Liver (tissue), 3 donors: Measurements from ENCODE around the gene NEB.

ENCODE experiments used
- EGR1 ChIP-seq, 2 donors: IDR thresholded peaks; 2 replicates each; pipeline ENCODE4 v1.6.1; 2016 to 2018; ENCODE audit warnings: antibody characterized with exemption in 2 of 2, low read depth in 2 of 2
- FOXA1 ChIP-seq: IDR thresholded peaks from 2 replicates; pipeline ENCODE4 v1.6.1; 2016; ENCODE audit warnings: antibody characterized with exemption
- GABPA ChIP-seq, 2 donors: IDR thresholded peaks in 1 of 2; conservative IDR thresholded peaks in 1 of 2; 2 replicates each; pipeline ENCODE4 v1.6.1; 2016; ENCODE audit warnings: antibody characterized with exemption in 2 of 2, mild to moderate bottlenecking in 1 of 2, moderate library complexity in 1 of 2
- JUND ChIP-seq, 2 donors: IDR thresholded peaks; 2 replicates each; pipeline ENCODE4 v1.6.1; 2016; ENCODE audit warnings: antibody characterized with exemption in 2 of 2
- NR2F2 ChIP-seq: IDR thresholded peaks from 2 replicates; pipeline ENCODE4 v1.6.1; 2016; ENCODE audit warnings: antibody characterized with exemption
- RAD21 ChIP-seq, 2 donors: IDR thresholded peaks; 2 replicates each; pipeline ENCODE4 v1.6.1; 2016; ENCODE audit warnings: antibody characterized with exemption in 2 of 2, mild to moderate bottlenecking in 2 of 2
- RXRA ChIP-seq, 2 donors: IDR thresholded peaks; 2 replicates each; pipeline ENCODE4 v1.6.1; 2017 to 2018; ENCODE audit warnings: antibody characterized with exemption in 2 of 2, mild to moderate bottlenecking in 1 of 2
- TAF1 ChIP-seq: conservative IDR thresholded peaks from 2 replicates; pipeline ENCODE4 v1.6.1; 2016; ENCODE audit warnings: antibody characterized with exemption, mild to moderate bottlenecking
- YY1 ChIP-seq: IDR thresholded peaks from 2 replicates; pipeline ENCODE4 v1.6.1; 2016; ENCODE audit warnings: antibody characterized with exemption, mild to moderate bottlenecking
- TF ChIP-seq, protein P1 (sequence below): fragments of 150-350 bp; IDR thresholded peaks from 2 replicates; pipeline ENCODE4 v1.5.1; 2017; ENCODE audit warnings: improper control_type of control experiment, low read depth, low read length; ENCODE audit not compliant: missing input control
- TF ChIP-seq, protein P2 (sequence below): IDR thresholded peaks from 2 replicates; pipeline ENCODE4 v1.6.1; 2016; ENCODE audit warnings: antibody characterized with exemption, mild to moderate bottlenecking
- TF ChIP-seq, protein P3 (sequence below): IDR thresholded peaks from 2 replicates; pipeline ENCODE4 v1.6.1; 2016; ENCODE audit warnings: antibody characterized with exemption
- TF ChIP-seq, protein P4 (sequence below): IDR thresholded peaks from 2 replicates; pipeline ENCODE4 v1.6.1; 2016; ENCODE audit warnings: antibody characterized with exemption
- TF ChIP-seq, protein P5 (sequence below): IDR thresholded peaks from 2 replicates; pipeline ENCODE4 v1.6.1; 2016; ENCODE audit warnings: antibody characterized with exemption
- donor health status: healthy.
- donor health status: healthy.

DNA sequence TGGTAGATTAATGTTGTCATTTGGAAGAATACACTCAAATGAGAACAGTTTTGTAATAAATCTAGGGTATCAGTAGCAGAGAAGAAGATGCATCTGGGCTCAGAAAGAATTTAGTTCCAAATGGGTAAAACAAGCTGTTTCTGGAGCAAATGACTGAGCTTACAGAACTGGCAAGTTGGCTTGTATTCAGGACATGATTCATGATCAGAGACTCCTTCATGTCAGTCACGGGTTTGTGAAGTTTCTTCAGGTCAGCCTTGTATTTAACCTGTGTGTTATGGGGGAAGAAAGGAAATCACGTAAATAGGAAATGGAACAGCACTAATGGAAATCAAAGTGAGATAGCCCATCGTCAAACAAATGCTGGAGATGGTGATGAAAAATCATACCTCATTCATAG, 215.5 kb downstream of the NEB start:
- TF ChIP-seq, protein P1, sequence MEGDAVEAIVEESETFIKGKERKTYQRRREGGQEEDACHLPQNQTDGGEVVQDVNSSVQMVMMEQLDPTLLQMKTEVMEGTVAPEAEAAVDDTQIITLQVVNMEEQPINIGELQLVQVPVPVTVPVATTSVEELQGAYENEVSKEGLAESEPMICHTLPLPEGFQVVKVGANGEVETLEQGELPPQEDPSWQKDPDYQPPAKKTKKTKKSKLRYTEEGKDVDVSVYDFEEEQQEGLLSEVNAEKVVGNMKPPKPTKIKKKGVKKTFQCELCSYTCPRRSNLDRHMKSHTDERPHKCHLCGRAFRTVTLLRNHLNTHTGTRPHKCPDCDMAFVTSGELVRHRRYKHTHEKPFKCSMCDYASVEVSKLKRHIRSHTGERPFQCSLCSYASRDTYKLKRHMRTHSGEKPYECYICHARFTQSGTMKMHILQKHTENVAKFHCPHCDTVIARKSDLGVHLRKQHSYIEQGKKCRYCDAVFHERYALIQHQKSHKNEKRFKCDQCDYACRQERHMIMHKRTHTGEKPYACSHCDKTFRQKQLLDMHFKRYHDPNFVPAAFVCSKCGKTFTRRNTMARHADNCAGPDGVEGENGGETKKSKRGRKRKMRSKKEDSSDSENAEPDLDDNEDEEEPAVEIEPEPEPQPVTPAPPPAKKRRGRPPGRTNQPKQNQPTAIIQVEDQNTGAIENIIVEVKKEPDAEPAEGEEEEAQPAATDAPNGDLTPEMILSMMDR, result no peak
- TF ChIP-seq, protein P2, sequence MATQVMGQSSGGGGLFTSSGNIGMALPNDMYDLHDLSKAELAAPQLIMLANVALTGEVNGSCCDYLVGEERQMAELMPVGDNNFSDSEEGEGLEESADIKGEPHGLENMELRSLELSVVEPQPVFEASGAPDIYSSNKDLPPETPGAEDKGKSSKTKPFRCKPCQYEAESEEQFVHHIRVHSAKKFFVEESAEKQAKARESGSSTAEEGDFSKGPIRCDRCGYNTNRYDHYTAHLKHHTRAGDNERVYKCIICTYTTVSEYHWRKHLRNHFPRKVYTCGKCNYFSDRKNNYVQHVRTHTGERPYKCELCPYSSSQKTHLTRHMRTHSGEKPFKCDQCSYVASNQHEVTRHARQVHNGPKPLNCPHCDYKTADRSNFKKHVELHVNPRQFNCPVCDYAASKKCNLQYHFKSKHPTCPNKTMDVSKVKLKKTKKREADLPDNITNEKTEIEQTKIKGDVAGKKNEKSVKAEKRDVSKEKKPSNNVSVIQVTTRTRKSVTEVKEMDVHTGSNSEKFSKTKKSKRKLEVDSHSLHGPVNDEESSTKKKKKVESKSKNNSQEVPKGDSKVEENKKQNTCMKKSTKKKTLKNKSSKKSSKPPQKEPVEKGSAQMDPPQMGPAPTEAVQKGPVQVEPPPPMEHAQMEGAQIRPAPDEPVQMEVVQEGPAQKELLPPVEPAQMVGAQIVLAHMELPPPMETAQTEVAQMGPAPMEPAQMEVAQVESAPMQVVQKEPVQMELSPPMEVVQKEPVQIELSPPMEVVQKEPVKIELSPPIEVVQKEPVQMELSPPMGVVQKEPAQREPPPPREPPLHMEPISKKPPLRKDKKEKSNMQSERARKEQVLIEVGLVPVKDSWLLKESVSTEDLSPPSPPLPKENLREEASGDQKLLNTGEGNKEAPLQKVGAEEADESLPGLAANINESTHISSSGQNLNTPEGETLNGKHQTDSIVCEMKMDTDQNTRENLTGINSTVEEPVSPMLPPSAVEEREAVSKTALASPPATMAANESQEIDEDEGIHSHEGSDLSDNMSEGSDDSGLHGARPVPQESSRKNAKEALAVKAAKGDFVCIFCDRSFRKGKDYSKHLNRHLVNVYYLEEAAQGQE, result no peak
- TF ChIP-seq TAF1, result no peak
- TF ChIP-seq RAD21 (IDR thresholded peaks at IDR 0.05), result no peak
- no peak for TF ChIP-seq FOXA1
- TF ChIP-seq EGR1 (IDR thresholded peaks at IDR 0.05; ENCODE audit: low read depth in 2 of 2), result no peak
- TF ChIP-seq, protein P3, sequence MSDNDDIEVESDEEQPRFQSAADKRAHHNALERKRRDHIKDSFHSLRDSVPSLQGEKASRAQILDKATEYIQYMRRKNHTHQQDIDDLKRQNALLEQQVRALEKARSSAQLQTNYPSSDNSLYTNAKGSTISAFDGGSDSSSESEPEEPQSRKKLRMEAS, result no peak
- no peak for TF ChIP-seq GABPA (IDR thresholded peaks at IDR 0.05 in 1 of 2, conservative IDR thresholded peaks at IDR 0.05 in 1 of 2)
- no peak for TF ChIP-seq YY1
- TF ChIP-seq RXRA (IDR thresholded peaks at IDR 0.05), result no peak
- TF ChIP-seq NR2F2, result no peak
- TF ChIP-seq JUND (IDR thresholded peaks at IDR 0.05), result no peak
- TF ChIP-seq, protein P4, sequence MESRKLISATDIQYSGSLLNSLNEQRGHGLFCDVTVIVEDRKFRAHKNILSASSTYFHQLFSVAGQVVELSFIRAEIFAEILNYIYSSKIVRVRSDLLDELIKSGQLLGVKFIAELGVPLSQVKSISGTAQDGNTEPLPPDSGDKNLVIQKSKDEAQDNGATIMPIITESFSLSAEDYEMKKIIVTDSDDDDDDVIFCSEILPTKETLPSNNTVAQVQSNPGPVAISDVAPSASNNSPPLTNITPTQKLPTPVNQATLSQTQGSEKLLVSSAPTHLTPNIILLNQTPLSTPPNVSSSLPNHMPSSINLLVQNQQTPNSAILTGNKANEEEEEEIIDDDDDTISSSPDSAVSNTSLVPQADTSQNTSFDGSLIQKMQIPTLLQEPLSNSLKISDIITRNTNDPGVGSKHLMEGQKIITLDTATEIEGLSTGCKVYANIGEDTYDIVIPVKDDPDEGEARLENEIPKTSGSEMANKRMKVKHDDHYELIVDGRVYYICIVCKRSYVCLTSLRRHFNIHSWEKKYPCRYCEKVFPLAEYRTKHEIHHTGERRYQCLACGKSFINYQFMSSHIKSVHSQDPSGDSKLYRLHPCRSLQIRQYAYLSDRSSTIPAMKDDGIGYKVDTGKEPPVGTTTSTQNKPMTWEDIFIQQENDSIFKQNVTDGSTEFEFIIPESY, result no peak
- TF ChIP-seq, protein P5, sequence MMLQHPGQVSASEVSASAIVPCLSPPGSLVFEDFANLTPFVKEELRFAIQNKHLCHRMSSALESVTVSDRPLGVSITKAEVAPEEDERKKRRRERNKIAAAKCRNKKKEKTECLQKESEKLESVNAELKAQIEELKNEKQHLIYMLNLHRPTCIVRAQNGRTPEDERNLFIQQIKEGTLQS, result no peak
